Right cardiac atrium (tissue), 5 donors: ENCODE measurements around the gene SEMA5A. TPM values are rescaled to one million over a fixed set of nuclear protein-coding genes. Genes with fewer than 3 reads are reported as not detected.
A peak's percentile ranks its signal among the peaks of the same experiment; 100 is the strongest.

Experiments
- ATAC-seq, 2 donors: fragments of 200-7000 bp; cut with Tn5 transposase; one replicate each; pipeline versions ENCODE4 v1.8.0 to v1.9.1; 2020; ENCODE audit warnings: moderate library complexity in 2 of 2, mild to moderate bottlenecking in 1 of 2
- DNase-seq, 3 donors: peaks; one replicate each; pipeline ENCODE4 v3.0.0-alpha.2; 2020
- H3K27ac ChIP-seq: one replicate; pipeline ENCODE4 v1.5.1; 2013; ENCODE audit warnings: mild to moderate bottlenecking, low read length, control low read depth, moderate library complexity
- H3K27me3 ChIP-seq: one replicate; pipeline ENCODE4 v1.6.1; 2013; ENCODE audit not compliant: control insufficient read depth, insufficient read depth
- H3K4me1 ChIP-seq: one replicate; pipeline ENCODE4 v1.6.1; 2013; ENCODE audit warnings: low read length; ENCODE audit not compliant: control insufficient read depth, insufficient read depth
- H3K4me3 ChIP-seq: one replicate; pipeline ENCODE4 v1.5.1; 2013; ENCODE audit warnings: low read length, control low read depth
- H3K9me3 ChIP-seq: one replicate; pipeline ENCODE4 v1.6.1; 2013; ENCODE audit warnings: low read length; ENCODE audit not compliant: control insufficient read depth
- WGBS: extraction: QIAGEN DNeasy Blood & Tissue Kit; methylation state at CpG from one replicate; pipeline ENCODE4 v1.1.7; 2013; 5-methylcytosine and 5-hydroxymethylcytosine counted together
- intact Hi-C, 4 donors: fragments of 100-400 bp; cut with DNase I; formaldehyde crosslinking; loops; one replicate each; pipeline versions ENCODE4 v1.11.0 to v1.14.0; 2022 to 2023
- polyA plus RNA-seq: library from polyadenylated mRNA; stranded (reverse); fragments of 200-250 nt; gene quantifications from one replicate; pipeline ENCODE4 v1.2.3, GENCODE V29; 2013
- total RNA-seq, 4 donors: library from RNA; stranded (reverse); fragmentation: NEBNext Ultra II Directional; extraction: Animal tissue kit (Norgen Biotek cat#: 25700); gene quantifications; one replicate each; pipeline ENCODE4 v1.2.1, GENCODE V29; 2021
- donor health status: healthy with polysubstance abuse.
- donor health status: DM: no; HTN: yes; CAD: no.
- donor health status: DM: no; HTN: no; CAD: no.
- donor health status: DM: no; HTN: yes; CAD: no; lungs with severe emphysema.
- donor health status: DM: yes; HTN: yes; CAD: no.

The SEMA5A gene
- total and polyA plus RNA-seq, 5 donors = 6.7 to 28.2 (median 23.9) TPM

DNA sequence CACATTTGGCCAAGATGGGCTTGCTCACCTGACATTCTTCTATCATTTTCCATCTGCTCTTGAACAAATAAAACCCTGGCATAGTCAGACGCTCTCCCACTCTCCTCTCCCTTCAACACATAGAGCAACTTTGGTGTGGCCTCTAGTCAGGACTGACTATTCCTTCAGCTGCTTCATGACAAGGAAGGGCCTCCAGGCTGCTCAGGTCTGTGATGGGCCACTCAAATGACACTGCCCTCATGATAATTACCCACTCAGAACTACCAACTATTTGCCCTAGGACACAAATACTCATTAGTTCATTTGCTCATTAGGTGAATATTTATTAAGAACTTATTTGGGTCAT is 376.3 kb downstream of the SEMA5A start:
- Histone ChIP-seq H3K27me3 (no peaks in the 10 kb centered on the region), H3K4me1 (no peaks in the 10 kb centered on the region), H3K4me3 (no peak overlapping the region), H3K27ac (no peak overlapping the region), H3K9me3 (peaks cover 1% of the 10 kb centered on the region)
- no peak for DNase-seq
- WGBS = 85% methylated on average over 1 of the region's 1 CpG
- ATAC-seq = no peak
- intact Hi-C loops = no loop called here

DNA sequence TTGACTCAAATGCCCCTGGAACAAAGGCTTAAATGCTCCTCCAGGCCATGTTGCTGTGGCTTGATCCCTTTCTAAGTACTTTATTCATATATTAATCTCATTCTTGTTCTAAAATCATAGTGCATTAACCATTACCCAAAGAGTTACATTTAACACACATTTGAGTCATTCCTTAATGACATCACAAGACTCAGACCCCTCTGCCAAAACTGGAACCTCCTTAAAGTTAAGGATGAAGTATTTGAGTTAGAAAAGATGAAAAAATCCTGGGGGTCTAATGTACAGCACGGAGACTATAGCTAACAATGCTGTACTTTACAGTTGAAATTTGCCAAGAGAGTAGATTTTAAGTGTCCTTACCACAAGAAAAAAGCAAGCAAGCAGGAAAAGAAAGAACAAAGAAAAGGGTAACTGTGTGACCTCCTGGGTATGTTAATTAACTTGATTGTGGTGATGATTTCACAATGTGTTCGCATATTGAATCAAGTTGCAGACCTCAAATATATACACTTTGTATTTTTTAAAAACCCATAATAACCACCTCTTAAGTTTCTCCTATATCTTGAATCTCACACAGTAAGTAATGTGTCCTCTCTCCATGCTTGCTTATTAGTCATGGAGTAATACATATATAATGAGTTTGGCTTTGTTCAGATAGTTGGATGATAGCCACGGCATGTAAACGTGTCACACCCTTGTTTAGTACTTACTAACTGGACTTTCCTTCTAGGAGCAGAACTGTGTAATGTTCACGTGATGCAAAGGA is 376.9 kb downstream of the SEMA5A start:
- intact Hi-C loops = no loop called here
- no peak overlapping the region for H3K27ac ChIP-seq
- no peaks in the 10 kb centered on the region for H3K4me1 ChIP-seq
- no peak overlapping the region for H3K4me3 ChIP-seq
- DNase-seq = no peak
- no peak for ATAC-seq
- no peaks in the 10 kb centered on the region for H3K27me3 ChIP-seq
- WGBS = 65% methylated on average over 5 of the region's 5 CpGs
- H3K9me3 ChIP-seq = peaks cover 1% of the 10 kb centered on the region

DNA sequence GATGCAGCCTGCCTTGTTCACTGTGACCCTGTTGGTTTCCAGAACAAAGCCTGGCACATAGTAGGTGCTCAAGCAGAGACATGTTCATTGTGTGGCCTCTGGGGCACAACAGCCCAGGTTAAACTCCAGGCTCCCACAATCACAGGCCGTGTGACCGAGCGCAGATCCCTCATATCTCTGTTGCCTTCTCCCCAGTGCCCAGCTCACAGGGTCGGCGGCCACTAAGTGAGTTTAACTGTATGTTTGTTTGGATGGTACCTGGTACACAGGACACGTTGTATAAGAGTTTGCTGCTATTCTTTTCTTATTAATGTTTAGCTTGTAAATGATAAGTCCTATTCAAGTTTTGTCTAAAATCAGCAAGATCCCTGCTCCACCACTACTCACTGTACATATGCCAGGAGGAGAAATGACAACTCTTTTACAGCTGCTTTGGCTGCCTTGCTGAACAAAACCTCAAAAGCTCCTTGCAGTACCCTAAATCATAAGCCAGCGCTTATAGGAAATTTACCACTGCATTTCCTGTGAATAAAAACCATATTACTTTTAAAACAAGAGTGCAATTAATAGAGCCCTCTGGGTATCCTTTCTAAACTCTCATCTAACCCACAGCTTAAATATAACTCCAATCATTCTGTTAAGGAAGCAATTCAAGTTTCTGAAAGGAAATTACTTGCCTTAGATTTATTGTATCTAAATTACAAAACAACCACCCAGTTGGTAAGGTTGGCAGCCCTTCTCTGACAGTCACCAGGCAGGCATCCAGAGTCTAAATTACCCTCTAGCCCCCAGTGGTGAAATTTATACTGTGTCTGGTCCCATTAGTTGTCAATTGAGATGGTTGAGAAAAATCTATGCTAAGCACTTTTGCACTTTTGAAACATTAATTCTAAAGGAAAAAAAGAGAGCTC is 379.4 kb downstream of the SEMA5A start:
- Histone ChIP-seq H3K4me3 (no peak overlapping the region), H3K9me3 (no peaks in the 10 kb centered on the region), H3K27ac (no peak overlapping the region), H3K27me3 (no peaks in the 10 kb centered on the region), H3K4me1 (no peaks in the 10 kb centered on the region)
- no peak for DNase-seq
- no peak for ATAC-seq
- 75% methylated on average over 7 of the region's 7 CpGs for WGBS
- intact Hi-C loops = no loop called here

DNA sequence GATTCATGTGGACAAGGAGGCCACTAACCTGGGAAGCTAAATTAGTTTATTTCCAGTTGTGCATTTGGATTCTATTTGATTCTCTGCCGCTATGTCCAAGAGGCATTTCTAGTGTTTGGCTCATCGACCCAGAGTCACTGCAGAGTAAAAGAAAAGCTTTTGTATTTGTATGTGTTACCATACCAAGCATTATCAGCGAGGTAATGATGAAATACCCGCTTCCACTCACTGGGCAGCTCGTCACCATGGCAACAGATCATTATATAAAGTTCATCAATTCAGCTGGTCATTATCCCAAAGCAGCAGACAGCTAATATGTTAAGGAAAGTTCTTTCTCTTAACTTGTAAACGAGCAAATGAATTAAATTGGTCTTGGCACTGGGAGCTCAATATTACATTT is 380.3 kb downstream of the SEMA5A start:
- DNase-seq = no peak
- Histone ChIP-seq H3K4me1 (no peaks in the 10 kb centered on the region), H3K27ac (no peak overlapping the region), H3K27me3 (no peaks in the 10 kb centered on the region), H3K4me3 (no peak overlapping the region), H3K9me3 (no peaks in the 10 kb centered on the region)
- no peak for ATAC-seq
- intact Hi-C loops = no loop called here
- 69% methylated on average over 6 of the region's 6 CpGs for WGBS

DNA sequence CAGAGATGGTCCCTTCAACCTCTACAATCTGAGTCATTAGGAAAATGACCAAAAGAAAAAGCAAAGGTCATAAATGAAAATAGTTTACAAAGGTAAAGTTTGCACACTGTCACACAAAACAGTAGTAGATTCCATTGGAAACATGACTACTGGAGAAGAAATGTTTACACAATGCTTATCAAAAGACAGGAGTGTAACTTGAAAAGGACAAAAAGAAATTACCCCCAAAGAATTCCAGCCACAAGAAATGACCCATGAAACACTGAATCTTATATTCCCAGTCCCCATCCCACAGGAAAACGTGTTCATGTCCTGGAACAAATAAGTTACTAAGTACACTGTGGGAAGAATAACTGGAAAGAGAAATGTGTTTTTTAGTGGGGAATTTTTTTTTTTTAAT is 385.1 kb downstream of the SEMA5A start:
- Histone ChIP-seq H3K27me3 (no peaks in the 10 kb centered on the region), H3K9me3 (peaks cover 2% of the 10 kb centered on the region), H3K4me1 (no peaks in the 10 kb centered on the region), H3K4me3 (no peak overlapping the region), H3K27ac (no peak overlapping the region)
- no peak for ATAC-seq
- WGBS = 45% methylated on average over 1 of the region's 1 CpG
- intact Hi-C loops = no loop called here
- DNase-seq = no peak

DNA sequence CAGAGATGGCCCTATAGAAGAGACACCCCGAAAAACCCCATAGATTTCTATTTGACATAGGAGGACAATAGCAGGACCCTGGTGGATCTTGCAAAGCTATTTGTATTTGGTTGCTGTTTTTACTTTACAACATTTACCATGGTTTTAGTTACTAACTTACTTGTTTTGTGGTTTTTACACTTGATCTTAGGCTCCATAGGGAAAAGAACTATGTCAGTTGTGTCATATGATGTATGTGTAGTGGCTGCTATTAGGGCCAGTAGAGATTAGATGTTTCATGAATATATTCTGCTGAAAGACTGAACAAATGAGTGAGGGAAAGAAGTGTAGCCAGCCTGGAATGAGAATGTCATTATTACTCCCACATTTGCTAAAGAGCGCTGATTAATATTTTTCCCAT is 388.1 kb downstream of the SEMA5A start:
- Histone ChIP-seq H3K27me3 (no peaks in the 10 kb centered on the region), H3K4me1 (no peaks in the 10 kb centered on the region), H3K27ac (no peak overlapping the region), H3K4me3 (no peak overlapping the region), H3K9me3 (peaks cover 2% of the 10 kb centered on the region)
- intact Hi-C loops = no loop called here
- ATAC-seq (no peak), DNase-seq (no peak)
- WGBS = 88% methylated on average over 2 of the region's 2 CpGs

DNA sequence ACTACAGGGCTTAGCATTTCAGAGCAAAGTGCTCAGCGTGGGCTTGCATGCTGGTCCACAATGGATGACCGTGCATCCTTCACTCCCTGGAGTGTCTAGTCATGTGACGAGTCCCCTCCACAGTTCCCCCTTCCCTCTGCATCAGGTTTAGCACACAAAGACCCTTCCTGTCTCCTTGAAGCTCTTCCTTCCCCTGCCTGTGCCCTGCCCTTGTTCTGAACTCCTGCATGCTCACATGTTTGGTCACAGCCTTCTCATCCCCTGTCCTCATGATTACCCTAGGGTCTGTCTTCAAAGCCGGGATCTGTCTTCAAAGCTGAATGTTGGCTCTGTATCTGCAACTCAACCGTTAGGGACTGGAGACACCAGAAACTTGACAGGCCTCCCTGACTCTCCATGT is 388.9 kb downstream of the SEMA5A start:
- 69% methylated on average over 5 of the region's 5 CpGs for WGBS
- Histone ChIP-seq H3K27me3 (no peaks in the 10 kb centered on the region), H3K27ac (no peak overlapping the region), H3K4me3 (no peak overlapping the region), H3K9me3 (peaks cover 2% of the 10 kb centered on the region), H3K4me1 (no peaks in the 10 kb centered on the region)
- intact Hi-C loops = no loop called here
- ATAC-seq (no peak), DNase-seq (no peak)

DNA sequence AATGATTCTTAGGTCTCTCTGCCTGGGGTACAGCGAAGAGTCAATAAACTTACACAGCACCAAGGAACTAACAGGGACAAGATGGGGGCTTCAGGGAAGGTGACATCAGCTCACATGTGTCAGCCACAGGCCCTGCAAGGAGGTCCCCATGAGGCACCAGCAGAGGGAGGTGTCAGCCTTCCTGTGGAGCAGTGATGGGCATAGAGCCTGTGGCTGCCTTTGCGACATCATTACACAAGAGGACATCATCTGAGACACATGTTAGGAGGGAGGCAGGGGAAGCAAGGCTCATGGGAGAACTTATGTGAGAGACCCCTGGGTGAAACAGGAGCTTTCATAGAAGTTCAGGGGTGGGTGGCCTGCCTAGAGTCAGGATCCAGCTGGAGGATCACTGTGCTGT is 389.6 kb downstream of the SEMA5A start:
- intact Hi-C loops = no loop called here
- WGBS = 76% methylated on average over 2 of the region's 2 CpGs
- Histone ChIP-seq H3K27me3 (no peaks in the 10 kb centered on the region), H3K27ac (no peak overlapping the region), H3K9me3 (peaks cover 2% of the 10 kb centered on the region), H3K4me1 (no peaks in the 10 kb centered on the region), H3K4me3 (no peak overlapping the region)
- peak; percentile 45 to 49 for ATAC-seq
- DNase-seq = peak in 1 of 3 donors; percentile 17

DNA sequence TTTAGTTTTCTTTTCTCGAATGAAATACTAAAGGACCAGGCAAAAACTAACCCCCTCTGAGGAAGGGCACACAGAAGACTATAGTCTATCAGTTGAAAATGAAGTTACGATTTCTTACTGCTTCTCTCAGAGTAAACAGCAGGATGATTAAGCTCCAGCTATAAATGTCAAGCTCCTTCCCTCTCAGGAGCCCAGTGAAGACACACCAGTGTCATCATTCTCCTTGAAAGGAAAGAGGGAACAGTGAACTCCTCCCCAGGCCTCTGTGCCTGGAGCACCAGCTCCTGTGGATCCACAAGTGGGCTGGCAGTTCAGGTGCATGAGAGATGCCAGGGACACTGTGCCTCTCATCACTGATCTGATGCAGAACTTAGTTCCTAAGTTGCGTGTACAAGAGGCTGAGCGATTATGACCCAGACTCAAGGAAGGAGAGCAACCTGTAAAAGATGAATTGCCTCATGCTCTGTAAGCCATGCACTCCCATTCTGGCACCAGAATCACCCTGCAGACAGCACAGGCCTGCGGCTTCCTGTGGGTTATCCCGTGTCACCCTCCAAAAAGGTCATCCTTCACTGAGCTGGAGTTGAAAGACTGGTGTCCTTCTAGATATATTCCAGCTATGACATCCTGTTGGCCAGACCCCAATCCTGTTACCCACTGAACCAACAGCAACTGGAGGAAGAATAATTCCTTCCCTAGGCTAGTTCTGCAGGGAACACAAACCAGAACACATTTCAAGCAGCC is 394.0 kb downstream of the SEMA5A start:
- intact Hi-C loops = no loop called here
- DNase-seq = no peak
- 57% methylated on average over 6 of the region's 6 CpGs for WGBS
- H3K9me3 ChIP-seq = no peaks in the 10 kb centered on the region
- H3K27ac ChIP-seq = no peak overlapping the region
- H3K4me3 ChIP-seq = no peak overlapping the region
- no peaks in the 10 kb centered on the region for H3K27me3 ChIP-seq
- ATAC-seq = peak; percentile 55 to 59
- no peaks in the 10 kb centered on the region for H3K4me1 ChIP-seq

DNA sequence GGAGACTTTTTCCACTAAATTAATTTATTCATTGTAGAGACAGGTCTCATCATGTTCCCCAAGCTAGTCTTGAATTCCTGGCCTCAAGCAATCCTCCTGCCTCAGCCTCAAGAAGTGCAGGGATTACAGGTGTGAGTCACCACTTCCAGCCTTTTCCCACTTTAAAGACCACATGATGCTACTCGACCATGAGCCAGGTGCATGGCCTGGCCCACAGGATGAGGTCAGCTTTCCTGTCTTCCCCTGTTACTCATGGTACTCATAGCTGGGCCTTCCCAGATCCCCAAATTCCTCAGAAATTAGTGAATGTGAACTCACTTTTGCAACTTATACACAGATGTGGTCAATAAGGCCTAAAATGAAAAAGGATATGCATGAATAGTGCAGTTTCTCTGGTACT is 395.9 kb downstream of the SEMA5A start:
- Histone ChIP-seq H3K4me3 (no peak overlapping the region), H3K9me3 (no peaks in the 10 kb centered on the region), H3K27me3 (no peaks in the 10 kb centered on the region), H3K4me1 (no peaks in the 10 kb centered on the region), H3K27ac (no peak overlapping the region)
- ATAC-seq (no peak), DNase-seq (no peak)
- WGBS = 69% methylated on average over 1 of the region's 1 CpG
- intact Hi-C loops = no loop called here

DNA sequence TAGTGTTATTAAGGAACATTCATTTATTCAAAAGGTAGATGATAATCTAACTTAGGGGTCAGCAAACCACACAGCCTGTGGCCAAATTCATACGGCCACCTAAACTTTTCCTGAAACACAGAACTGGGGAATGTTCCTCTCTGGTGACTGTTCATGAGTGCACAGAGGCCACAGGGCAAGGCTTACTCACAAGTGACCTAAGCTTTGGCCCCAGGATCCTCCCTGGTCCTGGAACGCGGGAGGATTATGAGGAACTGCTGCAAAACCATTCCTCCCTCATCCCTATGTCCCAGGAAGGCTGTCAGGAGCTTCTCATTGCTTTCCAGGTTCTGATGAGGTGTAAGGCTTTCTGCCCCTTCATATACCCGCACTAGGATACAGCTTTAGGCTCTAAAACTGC is 397.6 kb downstream of the SEMA5A start:
- DNase-seq = no peak
- H3K4me3 ChIP-seq = no peak overlapping the region
- 77% methylated on average over 4 of the region's 4 CpGs for WGBS
- no peak overlapping the region for H3K27ac ChIP-seq
- no peak for ATAC-seq
- H3K9me3 ChIP-seq = peaks cover 2% of the 10 kb centered on the region
- H3K27me3 ChIP-seq = no peaks in the 10 kb centered on the region
- intact Hi-C loops = no loop called here
- no peaks in the 10 kb centered on the region for H3K4me1 ChIP-seq
